Measurements from ENCODE around the gene JAKMIP2. TPM values are rescaled to one million over a fixed set of nuclear protein-coding genes. Genes with fewer than 3 reads are reported as not detected.
A peak's percentile ranks its signal among the peaks of the same experiment; 100 is the strongest.
"Not testable (repeated sequence)": the region's sequence is repeated elsewhere in the genome, so short reads cannot be mapped to it uniquely, and the experiment has no call there.

The JAKMIP2 gene
- polyA plus RNA-seq, 12 donors, result 1.1 to 14.1 (median 3.1) TPM; not detected in 1

DNA sequence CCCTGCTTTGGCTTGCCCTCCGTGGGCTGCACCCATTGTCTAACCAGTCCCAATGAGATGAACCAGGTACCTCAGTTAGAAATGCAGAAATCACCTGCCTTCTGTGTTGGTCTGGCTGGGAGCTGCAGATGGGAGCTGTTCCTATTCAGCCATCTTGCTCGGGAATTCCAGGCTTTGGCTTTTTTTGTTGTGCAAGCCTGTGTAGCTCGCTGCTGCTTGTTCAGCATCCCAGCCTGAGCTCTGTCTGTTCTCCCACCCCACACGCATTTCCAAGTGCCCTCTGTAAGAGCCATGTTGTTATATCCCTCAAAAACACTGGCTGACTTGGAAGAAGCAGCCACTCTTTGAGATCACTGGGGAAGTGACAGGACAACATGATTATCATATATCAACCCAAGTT lies 171.0 kb downstream of the JAKMIP2 start:
- no peak for DNase-seq

DNA sequence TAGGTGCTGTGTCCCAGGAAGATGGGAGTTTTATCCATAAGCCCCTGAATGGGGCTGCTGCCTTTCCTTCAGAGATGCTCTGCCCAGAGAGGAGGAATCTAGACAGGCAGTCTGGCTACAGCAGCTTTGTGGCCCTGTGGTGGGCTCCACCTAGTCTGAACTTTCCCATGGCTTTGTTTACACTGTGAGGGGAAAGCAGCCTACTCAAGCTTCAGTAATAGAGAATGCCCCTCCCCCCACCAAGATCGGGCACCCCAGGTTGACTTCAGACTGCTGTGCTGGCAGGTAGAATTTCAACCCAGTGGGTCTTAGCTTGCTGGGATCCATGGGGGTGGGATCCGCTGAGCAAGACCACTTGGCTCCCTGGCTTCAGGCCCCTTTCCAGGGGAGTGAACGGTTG lies 171.7 kb downstream of the JAKMIP2 start:
- DNase-seq, result no peak

DNA sequence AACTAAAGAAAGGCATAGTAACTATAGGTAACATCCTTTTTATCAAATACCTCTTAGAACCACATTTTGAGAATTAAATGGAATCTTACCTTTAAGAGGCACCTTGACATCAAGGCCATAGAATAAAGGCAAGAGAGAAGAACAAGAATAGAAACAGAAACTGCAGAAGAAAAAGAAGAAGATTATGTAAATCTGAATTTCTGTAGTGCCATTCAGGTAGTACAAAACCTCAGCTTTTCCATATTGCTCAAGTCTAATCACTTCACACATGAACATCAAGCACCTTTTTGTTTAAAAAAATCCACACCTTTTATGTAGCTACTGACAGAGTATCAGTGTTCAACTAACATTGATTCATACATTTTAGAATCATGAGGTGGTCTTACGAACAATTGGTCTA lies 180.9 kb downstream of the JAKMIP2 start:
- DNase-seq, result no peak

DNA sequence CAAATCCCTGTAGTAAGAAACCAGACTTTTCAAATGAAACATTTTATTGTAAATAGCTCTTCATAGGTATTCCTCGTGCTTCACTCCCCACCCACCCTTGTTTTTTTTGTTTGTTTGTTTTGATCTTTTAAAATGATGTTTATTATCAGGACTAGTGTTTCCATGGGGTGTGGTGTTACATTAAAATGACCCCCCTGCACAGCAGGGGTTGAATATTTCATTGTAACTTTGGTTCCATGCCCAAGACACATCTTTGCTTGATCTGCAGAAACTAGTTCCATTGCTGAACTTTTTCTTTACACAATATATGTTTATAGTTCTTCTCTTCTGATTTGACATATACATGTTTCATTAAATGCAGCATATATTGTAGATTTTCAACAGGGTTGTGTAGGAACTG lies 191.4 kb downstream of the JAKMIP2 start:
- DNase-seq, result no peak

DNA sequence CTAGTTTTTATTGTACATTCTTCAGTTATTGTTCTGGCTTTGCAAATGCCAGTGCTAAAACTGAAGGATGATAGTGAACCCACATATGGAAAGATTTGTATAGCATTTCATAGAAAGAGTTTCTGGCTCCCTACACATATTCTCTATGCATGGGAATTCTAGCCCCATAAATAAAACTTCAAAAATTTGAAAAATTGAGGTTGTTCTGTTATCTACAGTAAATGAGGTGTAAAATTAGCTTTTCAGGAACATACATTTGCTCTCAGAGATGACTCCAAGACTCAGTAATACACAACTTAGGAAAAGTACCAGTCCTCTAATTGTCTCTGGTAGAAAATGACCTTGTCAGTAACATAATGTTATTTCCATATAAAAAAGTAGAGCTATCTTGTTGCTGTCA lies 192.4 kb downstream of the JAKMIP2 start:
- no peak for DNase-seq

DNA sequence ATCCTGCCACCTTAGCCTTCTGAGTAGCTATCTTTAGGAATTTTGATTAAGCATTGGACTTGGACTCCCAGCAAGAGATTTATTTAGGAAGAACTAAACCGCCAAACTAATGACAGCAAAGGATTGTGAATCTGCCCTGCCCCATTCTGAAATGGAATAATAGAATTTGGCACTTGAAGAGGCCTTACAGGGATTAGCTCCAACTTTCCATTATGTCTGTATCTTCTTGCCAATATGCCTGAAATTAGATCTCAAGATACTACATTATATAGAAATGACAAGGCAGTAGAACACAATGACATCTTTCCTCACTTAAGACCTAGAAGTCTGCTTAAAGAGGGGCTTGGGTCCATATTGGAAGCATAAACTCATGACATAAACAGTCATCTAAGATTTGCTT lies 195.7 kb downstream of the JAKMIP2 start:
- DNase-seq, result no peak

DNA sequence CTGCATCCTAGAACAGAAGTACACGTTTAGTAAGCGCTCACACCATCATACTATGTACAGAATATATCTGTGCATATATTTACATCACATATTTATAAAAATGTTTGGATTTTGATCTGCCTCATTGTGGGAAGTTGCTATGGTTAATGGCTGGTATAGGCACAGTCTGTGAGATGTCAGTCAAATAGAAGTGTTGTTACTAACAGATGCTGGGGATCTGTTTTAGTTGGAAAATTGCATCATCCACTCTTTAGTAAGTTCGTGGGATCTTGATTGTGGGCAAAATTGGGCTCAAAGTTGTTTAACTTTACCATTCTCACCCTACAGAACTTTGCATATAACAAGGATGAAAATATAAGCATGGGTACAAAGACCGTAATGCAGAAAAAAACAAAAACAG lies 196.3 kb downstream of the JAKMIP2 start:
- no peak for DNase-seq

DNA sequence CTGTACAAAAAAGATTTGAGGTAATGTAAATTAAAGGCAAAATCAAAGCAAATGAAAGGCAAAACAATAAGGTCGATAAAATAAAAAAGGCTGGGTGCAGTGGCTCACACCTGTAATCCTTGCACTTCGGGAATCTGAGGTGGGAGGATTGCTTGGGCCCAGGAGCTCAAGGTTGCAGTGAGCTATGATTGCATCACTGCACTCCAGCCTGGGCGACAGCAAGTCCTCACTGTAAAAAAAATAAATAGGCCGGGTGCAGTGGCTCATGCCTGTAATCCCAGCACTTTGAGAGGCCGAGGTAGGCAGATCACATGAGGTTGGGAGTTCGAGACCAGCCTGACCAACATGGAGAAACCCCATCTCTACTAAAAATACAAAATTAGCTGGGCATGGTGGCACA lies 200.3 kb downstream of the JAKMIP2 start:
- DNase-seq, result not testable (repeated sequence)

DNA sequence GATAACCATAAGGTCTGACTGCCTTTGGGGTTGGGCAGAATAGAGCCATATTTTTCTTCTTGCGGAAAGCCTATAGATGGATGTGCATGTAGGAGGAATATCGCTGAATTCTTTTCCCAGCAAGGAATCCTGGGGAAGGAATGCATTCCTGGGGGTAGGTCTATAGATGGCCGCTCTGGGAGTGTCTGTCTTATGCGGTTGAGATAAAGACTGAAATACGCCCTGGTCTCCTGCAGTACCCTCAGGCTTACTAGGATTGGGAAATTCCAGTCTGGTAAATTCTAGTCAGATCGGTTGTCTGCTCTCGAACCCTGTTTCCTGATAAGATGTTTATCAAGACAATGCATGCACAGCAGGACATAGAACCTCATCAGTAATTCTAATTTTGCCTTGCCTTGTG lies 202.1 kb downstream of the JAKMIP2 start:
- DNase-seq, result not testable (repeated sequence)

DNA sequence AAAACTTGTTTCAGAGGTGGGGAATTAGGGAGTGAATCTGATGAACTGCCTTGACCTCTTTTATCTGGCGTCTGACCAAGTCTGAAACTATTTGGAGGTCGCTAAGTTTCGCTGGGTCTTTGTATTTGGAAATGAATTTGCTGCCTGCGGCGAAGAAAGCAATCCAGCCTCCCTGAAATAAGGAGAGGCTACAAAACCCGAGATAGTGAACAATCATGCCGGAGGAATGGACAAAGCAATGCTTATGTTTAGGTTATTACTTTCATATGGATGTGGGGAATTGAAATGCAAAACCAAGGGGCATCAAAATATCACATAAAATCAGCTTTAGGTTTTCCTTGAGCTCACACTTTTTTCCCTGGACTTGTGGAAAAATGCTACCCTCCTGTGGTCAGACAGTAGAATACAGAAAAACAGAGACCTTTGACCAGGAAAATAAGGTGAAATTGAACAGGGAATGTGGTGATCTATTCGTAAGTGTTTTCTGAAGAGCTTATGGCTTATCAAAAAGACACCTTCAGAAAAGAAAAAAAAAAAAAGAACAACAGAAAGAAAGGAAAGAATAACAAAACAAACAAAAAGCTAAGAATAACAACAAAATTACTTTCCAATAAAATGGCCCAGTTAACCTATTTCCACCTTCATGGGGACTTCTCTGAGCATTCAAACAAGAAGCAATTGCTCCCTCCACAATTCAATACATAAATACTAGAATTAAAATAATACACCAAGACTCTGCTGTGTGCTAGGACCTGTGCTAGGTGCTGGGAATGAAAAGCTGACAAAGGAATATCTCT lies 204.1 kb downstream of the JAKMIP2 start:
- peak; percentile 69 for DNase-seq

DNA sequence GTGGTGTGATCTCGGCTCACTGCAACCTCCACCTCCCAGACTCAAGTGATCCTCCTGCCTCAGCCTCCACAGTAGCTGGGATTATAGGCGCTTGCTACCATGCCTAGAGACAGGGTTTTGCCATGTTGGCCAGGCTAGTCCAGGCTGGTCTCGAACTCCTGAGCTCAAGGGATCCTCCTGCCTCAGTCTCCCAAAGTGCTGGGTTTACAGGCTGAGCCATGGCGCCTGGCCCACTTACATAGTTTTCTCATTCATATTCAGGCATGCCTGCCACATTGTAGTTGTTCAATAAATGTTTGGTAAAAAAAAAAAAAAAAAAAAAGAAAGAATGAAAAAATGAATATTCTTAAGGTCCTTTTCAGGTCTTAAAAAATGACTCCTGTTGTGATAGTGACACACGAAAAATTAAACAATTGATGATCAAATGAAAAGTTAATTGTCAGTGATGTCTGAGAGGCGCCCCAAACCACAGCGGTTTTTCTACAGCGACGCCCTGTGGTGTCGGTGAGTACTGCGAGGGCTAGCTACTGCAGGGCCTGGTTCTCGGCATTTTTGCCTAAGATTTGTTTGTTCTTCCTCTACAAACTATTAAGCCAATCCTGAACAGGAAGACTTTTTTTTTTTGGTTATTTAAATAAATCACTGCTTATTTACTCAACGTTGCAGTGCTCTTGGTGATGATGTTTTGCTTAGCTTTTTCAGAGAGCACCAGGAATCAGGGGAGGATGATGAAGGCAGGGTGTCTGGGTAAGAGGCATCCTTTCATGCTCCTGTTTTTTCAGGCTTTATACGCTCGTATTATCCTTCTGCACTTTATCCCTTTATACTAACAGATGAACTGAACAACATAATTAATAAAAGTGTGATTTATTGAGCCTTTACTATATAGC lies 205.6 kb downstream of the JAKMIP2 start:
- DNase-seq, result peak; percentile 81

DNA sequence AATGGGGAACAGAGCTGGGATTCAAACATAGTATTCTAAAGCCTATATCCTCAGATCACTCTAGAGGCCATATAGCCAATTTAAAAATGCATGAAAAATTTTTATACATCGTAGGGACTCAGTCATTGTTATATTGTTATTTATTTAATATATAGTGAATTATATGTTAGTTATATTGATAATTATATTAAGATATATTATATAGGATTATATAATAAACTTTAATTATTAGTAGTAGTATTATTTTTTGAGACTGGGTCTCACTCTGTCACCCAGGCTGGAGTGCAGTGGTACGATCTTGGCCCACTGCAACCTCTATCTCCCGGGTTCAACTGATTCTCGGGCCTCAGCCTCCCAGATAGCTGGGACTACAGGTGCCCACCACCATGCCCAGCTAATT lies 206.9 kb downstream of the JAKMIP2 start:
- no peak for DNase-seq

DNA sequence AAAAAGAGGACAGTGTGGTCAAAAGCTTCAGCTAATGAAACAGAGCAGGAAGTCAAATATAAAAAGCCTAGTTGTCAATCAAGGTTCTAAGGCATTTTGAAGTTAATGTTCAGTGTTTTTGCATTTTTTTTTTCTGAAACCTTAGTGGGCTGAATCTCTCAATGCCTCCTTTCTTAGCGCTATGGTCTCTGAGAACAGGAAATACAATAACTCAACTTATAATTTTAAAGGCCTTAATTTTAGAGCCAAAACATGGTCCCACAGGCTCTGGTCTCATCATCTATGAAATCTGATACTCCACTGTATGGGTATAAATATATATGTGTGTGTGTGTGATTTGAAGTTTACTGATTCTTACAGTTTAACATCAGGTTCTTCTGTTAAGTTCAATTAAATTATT lies 209.3 kb downstream of the JAKMIP2 start:
- DNase-seq, result no peak

DNA sequence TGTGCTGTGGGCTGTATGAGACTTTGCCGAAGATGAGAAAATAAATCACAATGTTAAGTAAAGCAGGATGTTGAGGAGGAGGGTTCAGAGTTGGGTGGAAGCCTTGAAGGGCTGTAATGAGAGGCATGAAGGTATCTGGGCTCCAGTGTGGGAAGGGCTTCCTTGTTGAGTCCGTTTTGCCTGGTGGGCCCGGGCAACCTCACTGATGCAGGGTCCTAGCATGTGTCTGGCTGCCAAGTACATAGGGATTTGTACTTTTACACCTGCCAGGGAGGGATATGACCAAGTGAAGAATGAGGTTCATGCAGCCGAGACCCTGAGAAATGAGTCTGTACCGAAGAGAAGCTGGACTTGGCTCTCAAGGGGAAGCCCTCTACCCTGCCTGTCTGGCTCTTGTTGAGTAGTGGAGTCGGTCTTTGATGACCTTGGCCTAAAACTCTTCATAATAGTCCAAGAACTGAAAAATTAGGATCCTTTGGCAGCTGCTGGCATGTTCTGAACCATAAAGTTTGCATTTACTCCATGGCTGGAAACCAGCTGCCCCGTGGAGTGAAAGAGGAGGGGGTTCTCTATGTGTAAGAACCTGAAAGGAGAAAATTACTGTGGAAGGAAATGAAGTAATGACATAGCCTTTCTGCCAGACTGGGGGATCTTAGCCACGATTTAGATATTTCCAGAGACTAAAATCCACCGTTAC lies 213.7 kb downstream of the JAKMIP2 start:
- no peak for DNase-seq

DNA sequence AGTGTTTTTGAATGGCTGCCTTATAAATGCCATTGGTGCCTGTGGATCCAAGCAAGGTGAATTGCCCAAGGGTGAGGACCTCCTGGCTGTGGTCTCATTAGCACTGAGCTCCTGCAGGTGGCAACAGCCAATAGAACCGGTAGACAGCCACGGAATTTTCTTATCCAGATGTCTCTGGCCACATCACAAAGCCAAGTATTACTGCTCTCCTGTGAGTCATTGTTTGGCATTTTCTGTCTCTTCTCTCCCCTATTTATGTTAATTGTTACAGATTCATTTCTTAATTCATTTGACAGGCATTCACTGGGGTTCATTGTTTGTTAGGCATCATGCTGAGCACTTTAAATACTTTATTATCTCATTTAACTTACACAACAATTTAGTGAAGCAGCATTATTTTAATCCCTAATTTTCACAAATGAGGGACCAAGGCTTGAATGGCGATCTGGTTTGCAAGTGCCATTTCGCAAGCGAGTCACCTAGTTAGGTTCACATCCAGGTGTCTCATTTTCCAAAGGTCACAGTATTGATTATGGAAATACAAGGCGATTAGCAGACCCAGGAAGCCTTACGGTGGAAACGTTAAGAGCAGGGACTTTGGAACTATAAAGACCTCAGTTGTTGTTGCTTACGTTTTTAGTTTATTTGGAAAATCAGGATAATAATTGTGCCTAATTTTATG lies 214.5 kb downstream of the JAKMIP2 start:
- DNase-seq, result no peak

DNA sequence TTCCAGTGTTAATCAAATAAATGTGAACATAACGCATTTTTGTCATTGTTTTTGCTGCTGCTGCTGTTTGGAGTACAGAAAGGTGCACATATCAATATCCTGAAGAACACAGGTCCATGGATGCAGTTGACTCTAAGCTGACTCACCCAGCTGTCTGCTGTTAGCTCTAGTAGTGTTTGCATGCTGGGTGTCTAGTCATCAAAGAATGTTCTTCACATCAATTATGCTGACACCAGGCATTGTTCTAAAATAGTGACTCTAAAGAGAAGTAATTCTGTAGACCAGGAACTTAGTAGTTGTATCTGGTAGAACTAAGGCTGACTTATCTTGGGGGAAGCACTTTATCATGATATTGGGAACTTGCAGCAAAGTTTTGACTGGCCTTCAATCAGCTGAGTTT lies 217.0 kb downstream of the JAKMIP2 start:
- no peak for DNase-seq

DNA sequence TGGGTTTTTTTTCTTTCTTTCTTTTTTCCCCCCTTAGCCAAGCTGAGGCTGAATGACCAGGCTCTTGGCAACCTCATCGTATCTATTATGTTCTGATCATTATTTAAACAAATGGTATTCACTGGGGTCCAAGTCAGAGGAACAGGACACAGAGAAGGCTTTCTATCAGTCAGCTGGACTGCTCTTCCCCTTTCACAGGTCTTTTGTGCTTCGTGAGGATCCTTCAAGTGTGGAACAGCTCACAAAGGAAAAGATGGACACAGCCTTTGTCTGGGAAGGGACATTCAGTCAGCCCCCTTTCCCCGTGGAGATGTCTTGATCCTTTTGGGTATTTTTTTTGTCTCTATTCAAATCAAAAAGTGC lies 218.4 kb downstream of the JAKMIP2 start:
- no peak for DNase-seq

DNA sequence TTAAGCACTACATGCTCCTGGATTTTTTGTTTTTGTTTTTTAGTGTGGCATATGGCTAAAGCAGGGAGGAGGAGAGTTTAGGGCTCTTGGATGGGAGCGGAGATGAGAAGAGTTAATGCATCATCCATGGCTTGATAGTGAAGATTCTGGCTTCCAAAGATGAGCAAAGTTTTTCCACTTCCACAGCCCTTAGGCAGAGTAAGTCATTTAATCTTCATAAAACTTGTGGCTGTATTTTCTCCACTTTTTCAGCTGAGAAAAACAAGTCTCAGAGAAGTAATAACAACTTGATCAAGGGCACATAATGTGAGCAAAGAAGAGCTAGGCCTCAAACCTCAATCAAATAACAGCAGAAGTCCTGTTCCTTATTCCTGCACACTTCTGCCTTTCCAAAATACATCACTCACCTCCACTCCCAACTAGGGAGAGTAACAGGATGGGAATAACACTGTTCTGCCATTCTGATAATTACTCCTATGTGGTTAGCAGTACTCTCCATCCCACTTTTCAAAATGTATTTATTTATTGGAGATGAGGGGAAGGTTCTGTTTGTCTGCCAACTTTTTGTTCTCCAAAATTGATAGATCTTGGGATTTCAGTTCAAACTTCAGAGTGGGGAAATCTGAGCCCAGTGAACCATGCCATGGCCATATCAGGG lies 218.9 kb downstream of the JAKMIP2 start:
- DNase-seq, result no peak

DNA sequence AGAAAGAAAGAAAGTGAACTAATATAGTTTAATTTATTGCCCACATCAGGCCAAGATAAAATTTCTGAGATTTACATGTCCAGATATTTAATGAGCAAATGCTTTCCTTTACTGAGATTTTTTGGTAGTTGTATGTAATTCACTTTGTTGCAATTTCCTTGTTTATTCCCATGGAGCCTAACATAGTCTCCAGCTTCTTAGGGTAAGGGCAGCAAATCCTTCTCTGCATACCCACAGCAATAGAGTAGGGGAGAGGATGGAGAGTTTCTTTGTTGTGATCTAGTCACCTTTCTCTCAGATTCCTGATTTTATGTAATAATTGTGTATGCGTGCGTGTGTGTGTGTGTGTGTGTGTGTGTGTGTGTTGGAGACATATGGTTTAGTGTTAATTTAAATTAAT lies 221.1 kb downstream of the JAKMIP2 start:
- DNase-seq, result no peak

DNA sequence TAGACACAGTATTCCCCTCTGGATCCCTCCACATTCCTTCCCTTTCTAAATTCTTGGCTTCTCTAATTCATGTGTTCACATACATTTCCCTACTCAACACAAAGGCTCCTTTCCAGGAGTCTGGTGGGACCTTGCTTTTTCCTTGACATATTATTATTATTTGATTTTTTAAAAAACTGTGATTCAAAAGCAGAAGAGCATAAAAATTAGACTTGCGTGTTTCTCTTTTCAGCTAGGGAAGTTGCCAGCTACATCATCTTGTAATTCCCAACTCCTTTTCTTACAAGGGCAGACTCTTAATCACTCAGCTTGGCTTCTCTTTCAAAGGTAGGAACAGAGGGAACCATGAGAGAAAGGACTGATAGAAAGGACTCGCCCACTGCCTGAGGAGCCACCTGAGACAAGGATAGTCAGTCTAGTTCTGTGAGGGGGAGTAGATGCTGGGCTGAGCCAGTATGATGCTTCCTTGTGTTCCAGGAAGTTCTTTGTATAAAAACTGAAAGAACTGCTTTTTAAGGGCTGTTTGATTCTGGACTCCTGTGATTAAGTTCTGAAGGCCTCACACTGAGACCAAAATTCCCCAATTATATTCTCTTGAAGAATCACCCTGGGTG lies 221.7 kb downstream of the JAKMIP2 start:
- DNase-seq, result peak; percentile 79

DNA sequence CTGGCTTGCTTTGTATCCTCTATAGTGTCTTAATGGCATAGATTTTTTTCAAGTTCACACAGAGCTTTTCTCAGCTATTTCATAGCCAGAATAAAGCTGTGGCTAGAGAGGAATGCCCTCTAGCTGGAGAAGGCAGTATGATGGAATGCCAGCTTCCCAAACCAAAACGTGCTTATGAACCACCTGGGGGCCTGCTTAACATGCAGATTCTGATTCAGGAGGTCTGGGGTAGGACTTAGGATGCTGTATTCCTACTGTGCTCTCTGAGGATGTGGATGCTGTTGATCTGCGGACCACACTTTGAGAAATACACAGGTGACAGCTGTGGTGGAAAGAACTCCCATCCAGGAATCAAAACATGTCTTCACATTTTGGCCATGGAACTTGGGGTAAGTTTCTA lies 222.8 kb downstream of the JAKMIP2 start:
- no peak for DNase-seq

Data from muscle of arm (tissue), 12 donors.